Kidney epithelial cell (primary cell): ENCODE measurements around the gene BTBD2. TPM values are rescaled to one million over a fixed set of nuclear protein-coding genes. Genes with fewer than 3 reads are reported as not detected.

ENCODE experiments used
- DNase-seq: peaks from one replicate; pipeline ENCODE4 v3.0.0-alpha.2; 2010; ENCODE audit warnings: low read depth
- H3K27me3 ChIP-seq: 2 replicates; pipeline ENCODE4 v1.6.0; 2011; ENCODE audit warnings: low read length; ENCODE audit not compliant: control insufficient read depth, insufficient read depth
- H3K36me3 ChIP-seq: 2 replicates; pipeline ENCODE4 v1.5.1; 2011; ENCODE audit warnings: low read length; ENCODE audit not compliant: control insufficient read depth, insufficient read depth
- H3K4me3 ChIP-seq: 2 replicates; pipeline ENCODE4 v1.5.1; 2011; ENCODE audit warnings: low read depth, mild to moderate bottlenecking, control low read depth, low read length
- CTCF ChIP-seq: IDR thresholded peaks from 2 replicates; pipeline ENCODE4 v1.5.1; 2011; ENCODE audit warnings: mild to moderate bottlenecking, moderate library complexity, low read length, control low read depth, inconsistent platforms; ENCODE audit not compliant: insufficient read depth, poor library complexity, severe bottlenecking
- total RNA-seq: library from RNA; depleted of rRNA; stranded (reverse); fragments of >200 nt; gene quantifications from 2 replicates; pipeline ENCODE4 v1.2.3, GENCODE V29; 2015

BTBD2 gene
- total RNA-seq, 1 donor from 2014 or later = 51.3 TPM

GRCh38 chr19:1935484-1936208 lies 79.9 kb downstream of the BTBD2 start:
- Histone ChIP-seq H3K4me3 (no peak overlapping the region), H3K36me3 (no peaks in the 10 kb centered on the region), H3K27me3 (no peaks in the 10 kb centered on the region)
- TF ChIP-seq CTCF = no peak
- no peak for DNase-seq

Other genes starting within 250 kb of the BTBD2 start
- 0.96 TPM in 2 replicates for gene ATP8B3, start 203.4 kb downstream of the BTBD2 start, total RNA-seq
- gene REXO1, start 167.2 kb downstream of the BTBD2 start, total RNA-seq = 18.8 and 32.1 TPM in 2 replicates
- 11.4 and 15.3 TPM in 2 replicates for gene KLF16, start 152.1 kb downstream of the BTBD2 start, total RNA-seq
- 54.1 and 66.7 TPM in 2 replicates for gene ABHD17A, start 130.2 kb downstream of the BTBD2 start, total RNA-seq
- gene ADAT3, start 110.3 kb downstream of the BTBD2 start, total RNA-seq = 1.8 and 8.6 TPM in 2 replicates
- 167 and 178 TPM in 2 replicates for gene SCAMP4, start 110.3 kb downstream of the BTBD2 start, total RNA-seq
- gene CSNK1G2, start 74.5 kb downstream of the BTBD2 start, total RNA-seq = 95.8 and 105 TPM in 2 replicates
- 253 and 315 TPM in 2 replicates for gene MKNK2, start 35.5 kb upstream of the BTBD2 start, total RNA-seq
- gene MOB3A, start 80.6 kb upstream of the BTBD2 start, total RNA-seq = 40.3 and 62.0 TPM in 2 replicates
- 1.6 and 3.8 TPM in 2 replicates for gene IZUMO4, start 81.2 kb upstream of the BTBD2 start, total RNA-seq
- gene AP3D1, start 135.9 kb upstream of the BTBD2 start, total RNA-seq = 178 and 194 TPM in 2 replicates
- gene DOT1L, start 148.2 kb upstream of the BTBD2 start, total RNA-seq = 12.0 and 15.7 TPM in 2 replicates
- 104 TPM in 2 replicates for gene PLEKHJ1, start 220.6 kb upstream of the BTBD2 start, total RNA-seq
- 72.4 and 75.4 TPM in 2 replicates for gene SF3A2, start 221.1 kb upstream of the BTBD2 start, total RNA-seq
- gene AMH, start 233.6 kb upstream of the BTBD2 start, total RNA-seq = 0.89 TPM in 1 of 2 replicates, not detected in the other
- 2.2 and 2.5 TPM in 2 replicates for gene JSRP1, start 240.7 kb upstream of the BTBD2 start, total RNA-seq